Measurements from ENCODE around the gene SEC24B.
"Not testable (repeated sequence)": the region's sequence is repeated elsewhere in the genome, so short reads cannot be mapped to it uniquely, and the experiment has no call there.

GRCh38 chr4:109513368-109513767, 79.8 kb downstream of the SEC24B start:
- TF ChIP-seq ZNF274 (IDR thresholded peaks at IDR 0.05; ENCODE audit: low read depth, low read length); YY1 (IDR thresholded peaks at IDR 0.05; ENCODE audit: insufficient read depth, insufficient read length): not testable (repeated sequence)
